Inflammatory macrophage treated with lipopolysaccharide for 4 hours (primary cell): Measurements from ENCODE around the gene RPUSD1.

ENCODE experiments used
- DNase-seq: peaks from one replicate; pipeline ENCODE4 v3.0.0-alpha.2; 2020

RPUSD1 gene

GRCh38 chr16:818592-818991 lies 30.4 kb upstream of the RPUSD1 start:
- no peak for DNase-seq

- no peak for DNase-seq
These were observed 30.0 kb upstream of the RPUSD1 start for GRCh38 chr16:818132-818531.

GRCh38 chr16:817001-817906 lies 29.1 kb upstream of the RPUSD1 start:
- no peak for DNase-seq

- DNase-seq: no peak
These were observed 27.7 kb upstream of the RPUSD1 start for GRCh38 chr16:815861-816260.

- DNase-seq: no peak
These were observed 26.8 kb upstream of the RPUSD1 start for GRCh38 chr16:814974-815373.

GRCh38 chr16:813916-814412 lies 25.8 kb upstream of the RPUSD1 start:
- no peak for DNase-seq

- peak; percentile 27 for DNase-seq
These were observed 25.2 kb upstream of the RPUSD1 start for GRCh38 chr16:813204-813915.

- DNase-seq: no peak
These were observed 19.9 kb upstream of the RPUSD1 start for GRCh38 chr16:808085-808386.

- DNase-seq: peak; percentile 95
These were observed 19.3 kb upstream of the RPUSD1 start for GRCh38 chr16:807347-808084.

GRCh38 chr16:805474-805873 lies 17.3 kb upstream of the RPUSD1 start:
- no peak for DNase-seq

- no peak for DNase-seq
These were observed 16.2 kb upstream of the RPUSD1 start for GRCh38 chr16:804193-805048.

- no peak for DNase-seq
These were observed 15.5 kb upstream of the RPUSD1 start for GRCh38 chr16:803754-804080.

GRCh38 chr16:802914-803753 lies 15.0 kb upstream of the RPUSD1 start:
- DNase-seq: no peak

GRCh38 chr16:802461-802860 lies 14.3 kb upstream of the RPUSD1 start:
- no peak for DNase-seq

GRCh38 chr16:801584-802363 lies 13.6 kb upstream of the RPUSD1 start:
- no peak for DNase-seq

- no peak for DNase-seq
These were observed 12.8 kb upstream of the RPUSD1 start for GRCh38 chr16:800834-801511.

- DNase-seq: no peak
These were observed 12.0 kb upstream of the RPUSD1 start, which contains the start of gene GNG13 for GRCh38 chr16:799948-800833. Gene GNG13, minus strand, starts transcription at chr16:800734. Its CDS starts 1,657 bp downstream, at chr16:799077.

GRCh38 chr16:799111-799947 lies 11.1 kb upstream of the RPUSD1 start:
- no peak for DNase-seq
